ENCODE results near the gene CALN1. TPM values are rescaled to one million over a fixed set of nuclear protein-coding genes. Genes with fewer than 3 reads are reported as not detected.
"Not testable (repeated sequence)": the region's sequence is repeated elsewhere in the genome, so short reads cannot be mapped to it uniquely, and the experiment has no call there.

The CALN1 gene
- total RNA-seq, 1 donor from 2014 or later, result not detected

DNA sequence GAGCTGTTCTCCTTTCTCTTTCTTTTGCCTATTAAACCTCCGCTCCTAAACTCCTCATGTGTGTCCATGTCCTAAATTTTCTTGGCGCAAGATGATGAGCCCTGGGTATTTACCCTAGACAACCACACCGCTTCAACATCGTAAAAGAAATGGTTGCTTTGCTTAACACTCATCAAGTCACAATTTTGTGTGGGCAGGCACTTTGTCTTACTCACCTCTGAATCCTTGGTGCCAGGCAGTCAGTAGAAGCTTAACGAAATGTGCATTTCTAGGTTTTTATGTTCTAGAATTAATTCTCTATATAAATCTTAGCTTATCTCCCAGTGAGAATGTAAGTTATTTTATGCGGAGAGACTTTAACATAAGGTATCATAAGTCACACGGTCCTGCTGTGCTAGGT lies 478.7 kb downstream of the CALN1 start:
- TF ChIP-seq, protein P1, sequence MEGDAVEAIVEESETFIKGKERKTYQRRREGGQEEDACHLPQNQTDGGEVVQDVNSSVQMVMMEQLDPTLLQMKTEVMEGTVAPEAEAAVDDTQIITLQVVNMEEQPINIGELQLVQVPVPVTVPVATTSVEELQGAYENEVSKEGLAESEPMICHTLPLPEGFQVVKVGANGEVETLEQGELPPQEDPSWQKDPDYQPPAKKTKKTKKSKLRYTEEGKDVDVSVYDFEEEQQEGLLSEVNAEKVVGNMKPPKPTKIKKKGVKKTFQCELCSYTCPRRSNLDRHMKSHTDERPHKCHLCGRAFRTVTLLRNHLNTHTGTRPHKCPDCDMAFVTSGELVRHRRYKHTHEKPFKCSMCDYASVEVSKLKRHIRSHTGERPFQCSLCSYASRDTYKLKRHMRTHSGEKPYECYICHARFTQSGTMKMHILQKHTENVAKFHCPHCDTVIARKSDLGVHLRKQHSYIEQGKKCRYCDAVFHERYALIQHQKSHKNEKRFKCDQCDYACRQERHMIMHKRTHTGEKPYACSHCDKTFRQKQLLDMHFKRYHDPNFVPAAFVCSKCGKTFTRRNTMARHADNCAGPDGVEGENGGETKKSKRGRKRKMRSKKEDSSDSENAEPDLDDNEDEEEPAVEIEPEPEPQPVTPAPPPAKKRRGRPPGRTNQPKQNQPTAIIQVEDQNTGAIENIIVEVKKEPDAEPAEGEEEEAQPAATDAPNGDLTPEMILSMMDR (IDR thresholded peaks at IDR 0.05), result no peak
- no peak overlapping the region for H3K27ac Mint-ChIP-seq (ENCODE audit: unreplicated experiment)
- H3K9me3 Mint-ChIP-seq (ENCODE audit: unreplicated experiment), result peaks cover 46% of the 10 kb centered on the region

DNA sequence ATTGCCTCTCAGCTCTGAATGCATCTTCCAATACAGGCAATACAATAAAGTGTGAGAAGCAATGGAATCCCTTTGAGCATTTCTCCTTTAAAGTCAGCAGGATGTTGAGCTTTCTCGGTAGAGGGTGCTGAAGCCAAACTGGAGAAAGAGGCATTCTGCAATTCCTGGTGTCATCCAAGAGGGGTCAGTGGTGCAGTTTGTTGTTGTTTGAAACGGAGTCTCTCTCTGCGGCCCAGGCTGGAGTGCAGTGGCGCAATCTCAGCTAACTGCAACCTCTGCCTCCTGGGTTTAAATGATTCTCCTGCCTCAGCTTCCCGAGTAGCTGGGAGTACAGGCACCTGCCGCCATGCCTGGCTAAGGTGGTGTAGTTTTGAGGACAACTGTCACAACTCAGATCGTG lies 486.5 kb downstream of the CALN1 start:
- no peak overlapping the region for H3K27ac Mint-ChIP-seq (ENCODE audit: unreplicated experiment)
- H3K36me3 Mint-ChIP-seq (ENCODE audit: unreplicated experiment), result no peaks in the 10 kb centered on the region
- no peaks in the 10 kb centered on the region for H3K4me1 Mint-ChIP-seq (ENCODE audit: unreplicated experiment)
- no peaks in the 10 kb centered on the region for H3K27me3 Mint-ChIP-seq (ENCODE audit: unreplicated experiment)
- peaks cover 38% of the 10 kb centered on the region for H3K9me3 Mint-ChIP-seq (ENCODE audit: unreplicated experiment)
- TF ChIP-seq, protein P1 (IDR thresholded peaks at IDR 0.05), result no peak
- no peak overlapping the region for H3K4me3 Mint-ChIP-seq (ENCODE audit: unreplicated experiment)
- DNase-seq (ENCODE audit: extremely low spot score, unreplicated experiment), result peak; percentile 54

More for the DNA sequence above, 478.7 kb downstream of the CALN1 start:
- Mint-ChIP-seq H3K27me3 (ENCODE audit: unreplicated experiment) (no peaks in the 10 kb centered on the region), H3K4me1 (ENCODE audit: unreplicated experiment) (no peaks in the 10 kb centered on the region), H3K4me3 (ENCODE audit: unreplicated experiment) (no peak overlapping the region), H3K36me3 (ENCODE audit: unreplicated experiment) (no peaks in the 10 kb centered on the region)
- DNase-seq (ENCODE audit: extremely low spot score, unreplicated experiment), result no peak

DNA sequence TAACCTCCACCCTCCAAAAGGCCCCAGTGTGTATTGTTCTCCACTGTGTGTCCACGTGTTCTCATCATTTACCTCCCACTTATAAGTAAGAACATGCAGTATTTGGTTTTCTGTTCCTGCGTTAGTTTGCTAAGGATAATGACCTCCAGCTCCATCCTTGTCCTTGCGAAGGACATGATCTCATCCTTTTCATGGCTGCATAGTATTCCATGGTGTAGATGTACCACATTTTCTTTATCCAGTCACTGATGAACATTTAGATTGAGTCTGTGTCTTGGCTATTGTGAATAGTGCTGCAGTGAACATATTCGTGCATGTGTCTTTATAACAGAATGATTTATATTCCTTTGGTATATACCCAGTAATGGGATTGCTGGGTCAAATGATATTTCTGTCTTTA lies 497.9 kb downstream of the CALN1 start:
- H3K9me3 Mint-ChIP-seq (ENCODE audit: unreplicated experiment), result peaks cover 40% of the 10 kb centered on the region
- not testable (repeated sequence) for H3K36me3 Mint-ChIP-seq (ENCODE audit: unreplicated experiment); DNase-seq (ENCODE audit: extremely low spot score, unreplicated experiment); H3K4me3 Mint-ChIP-seq (ENCODE audit: unreplicated experiment); H3K27ac Mint-ChIP-seq (ENCODE audit: unreplicated experiment); H3K4me1 Mint-ChIP-seq (ENCODE audit: unreplicated experiment); H3K27me3 Mint-ChIP-seq (ENCODE audit: unreplicated experiment)

DNA sequence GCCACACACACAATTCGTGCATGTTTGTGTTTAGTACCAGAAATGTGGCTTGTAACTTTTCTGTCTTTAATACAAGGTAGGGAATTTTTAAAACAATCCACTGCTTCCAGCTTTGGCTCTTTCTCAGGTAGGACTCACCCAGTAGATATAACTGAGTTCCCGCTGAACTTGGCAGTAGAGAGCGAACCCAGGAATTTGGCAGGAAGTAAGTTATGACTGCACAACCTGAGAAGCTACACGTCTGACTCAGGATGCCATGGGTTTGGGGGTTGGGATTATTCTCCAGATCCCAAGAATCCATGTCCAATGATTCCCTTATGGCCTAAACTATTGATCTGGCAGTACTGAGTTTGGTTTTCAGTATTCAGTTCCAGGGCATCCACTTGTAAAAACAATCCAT lies 499.7 kb downstream of the CALN1 start:
- DNase-seq (ENCODE audit: extremely low spot score, unreplicated experiment), result no peak
- H3K4me3 Mint-ChIP-seq (ENCODE audit: unreplicated experiment), result no peak overlapping the region
- TF ChIP-seq, protein P1 (IDR thresholded peaks at IDR 0.05), result no peak
- no peak overlapping the region for H3K27ac Mint-ChIP-seq (ENCODE audit: unreplicated experiment)
- H3K9me3 Mint-ChIP-seq (ENCODE audit: unreplicated experiment), result peaks cover 37% of the 10 kb centered on the region
- H3K4me1 Mint-ChIP-seq (ENCODE audit: unreplicated experiment), result no peaks in the 10 kb centered on the region
- H3K36me3 Mint-ChIP-seq (ENCODE audit: unreplicated experiment), result no peaks in the 10 kb centered on the region
- H3K27me3 Mint-ChIP-seq (ENCODE audit: unreplicated experiment), result no peaks in the 10 kb centered on the region

DNA sequence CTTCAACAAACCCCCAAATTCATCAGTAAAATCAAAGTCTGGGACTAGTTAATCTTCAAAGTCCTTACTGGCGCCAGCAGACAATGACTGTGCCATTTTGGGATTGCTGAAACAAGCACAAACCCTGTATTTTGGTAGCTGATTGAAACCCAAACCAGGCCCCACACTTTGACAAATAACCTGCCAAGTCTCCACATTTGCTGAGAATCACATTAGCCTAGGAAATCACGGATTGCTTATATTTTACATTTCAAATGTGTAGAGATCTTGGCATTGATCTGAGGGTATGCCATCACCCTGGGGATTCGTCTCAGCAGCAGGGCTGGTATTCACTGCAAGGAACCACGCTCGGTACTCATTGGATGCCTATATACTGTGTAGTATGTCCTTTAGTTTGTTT lies 501.1 kb downstream of the CALN1 start:
- Mint-ChIP-seq H3K27me3 (ENCODE audit: unreplicated experiment) (no peaks in the 10 kb centered on the region), H3K27ac (ENCODE audit: unreplicated experiment) (no peak overlapping the region), H3K4me3 (ENCODE audit: unreplicated experiment) (no peak overlapping the region), H3K36me3 (ENCODE audit: unreplicated experiment) (no peaks in the 10 kb centered on the region), H3K9me3 (ENCODE audit: unreplicated experiment) (peaks cover 36% of the 10 kb centered on the region), H3K4me1 (ENCODE audit: unreplicated experiment) (no peaks in the 10 kb centered on the region)
- DNase-seq (ENCODE audit: extremely low spot score, unreplicated experiment), result no peak
- TF ChIP-seq, protein P1 (IDR thresholded peaks at IDR 0.05), result no peak

DNA sequence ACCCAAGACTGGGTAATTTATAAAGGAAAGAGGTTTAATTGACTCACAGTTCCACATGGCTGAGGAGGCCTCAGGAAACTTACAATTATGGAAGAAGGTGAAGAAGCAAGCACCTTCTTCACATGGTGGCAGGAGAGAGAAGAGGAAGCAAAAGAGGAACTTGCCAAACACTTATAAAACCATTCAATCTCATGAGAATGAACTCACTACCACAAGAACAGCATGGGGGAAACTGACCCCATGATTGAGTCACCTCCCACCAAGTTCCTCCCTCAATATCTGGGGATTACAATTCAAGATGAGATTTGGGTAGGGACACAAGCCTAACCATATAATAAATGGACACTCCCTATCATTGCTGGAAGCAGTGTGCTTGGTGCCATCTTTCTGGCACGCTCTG lies 506.3 kb downstream of the CALN1 start:
- peaks cover 39% of the 10 kb centered on the region for H3K9me3 Mint-ChIP-seq (ENCODE audit: unreplicated experiment)
- no peak overlapping the region for H3K4me3 Mint-ChIP-seq (ENCODE audit: unreplicated experiment)
- H3K4me1 Mint-ChIP-seq (ENCODE audit: unreplicated experiment), result no peaks in the 10 kb centered on the region
- no peaks in the 10 kb centered on the region for H3K27me3 Mint-ChIP-seq (ENCODE audit: unreplicated experiment)
- no peaks in the 10 kb centered on the region for H3K36me3 Mint-ChIP-seq (ENCODE audit: unreplicated experiment)
- no peak overlapping the region for H3K27ac Mint-ChIP-seq (ENCODE audit: unreplicated experiment)
- TF ChIP-seq, protein P1 (IDR thresholded peaks at IDR 0.05), result no peak
- DNase-seq (ENCODE audit: extremely low spot score, unreplicated experiment), result no peak

All from osteocyte (in vitro differentiated cells).